OCI-LY7 (cell line): ENCODE results near the gene RTL10. TPM values are rescaled to one million over a fixed set of nuclear protein-coding genes. Genes with fewer than 3 reads are reported as not detected.

ENCODE experiments used
- BruUV-seq: library from RNA; stranded (reverse); fragments of 400-500 nt; replicated peaks from 2 replicates; lab custom pipeline; 2021; lab: Mats Ljungman, UMichigan
- CTCF ChIA-PET: fragments of 300-600 bp; sonication (Branson Sonifier 250); formaldehyde crosslinking; loops from one replicate; lab custom pipeline; 2022; ENCODE audit warnings: antibody characterized with exemption; ENCODE audit not compliant: unreplicated experiment; lab: Charles Lee
- POLR2A ChIA-PET: fragments of 300-600 bp; sonication (Branson Sonifier 250); formaldehyde crosslinking; loops from one replicate; lab custom pipeline; 2022; ENCODE audit warnings: antibody characterized with exemption; lab: Charles Lee
- DNase-seq: peaks from one replicate; pipeline ENCODE4 v3.0.0-alpha.2; 2015; ENCODE audit warnings: low spot score
- H2AFZ ChIP-seq: fragments of 200-600 bp; sonication (generic), shearing (Covaris generic); 2 replicates; pipeline ENCODE4 v1.6.1; 2014; ENCODE audit warnings: mild to moderate bottlenecking, antibody characterized with exemption, low read length, moderate library complexity
- H3K27ac ChIP-seq: fragments of 200-600 bp; sonication (generic); 2 replicates; pipeline ENCODE4 v1.5.1; 2014; ENCODE audit warnings: mixed run types, low read depth, mild to moderate bottlenecking, moderate library complexity, low read length, inconsistent platforms; ENCODE audit not compliant: poor library complexity, severe bottlenecking
- H3K36me3 ChIP-seq: fragments of 200-600 bp; sonication (generic); 2 replicates; pipeline ENCODE4 v1.6.1; 2014; ENCODE audit warnings: mild to moderate bottlenecking, antibody characterized with exemption, low read length, moderate library complexity, mixed read lengths; ENCODE audit not compliant: insufficient read depth
- H3K4me1 ChIP-seq: fragments of 200-600 bp; sonication (generic); 2 replicates; pipeline ENCODE4 v1.5.1; 2014; ENCODE audit warnings: mild to moderate bottlenecking, low read length; ENCODE audit not compliant: insufficient read depth, poor library complexity, severe bottlenecking
- H3K4me2 ChIP-seq: fragments of 200-600 bp; sonication (generic); 2 replicates; pipeline ENCODE4 v1.6.1; 2014; ENCODE audit warnings: mild to moderate bottlenecking, low read length
- H3K4me3 ChIP-seq: fragments of 200-600 bp; sonication (generic); 2 replicates; pipeline ENCODE4 v1.5.1; 2014; ENCODE audit warnings: mild to moderate bottlenecking, low read depth, low read length; ENCODE audit not compliant: poor library complexity, severe bottlenecking
- H3K79me2 ChIP-seq: fragments of 200-600 bp; sonication (generic); 2 replicates; pipeline ENCODE4 v1.6.1; 2016; ENCODE audit warnings: low read depth, mild to moderate bottlenecking, low read length, moderate library complexity, mixed read lengths; ENCODE audit not compliant: insufficient read depth
- H3K9me2 ChIP-seq: fragments of 200-600 bp; sonication (generic); 2 replicates; pipeline ENCODE4 v1.6.1; 2016; ENCODE audit warnings: mild to moderate bottlenecking, low read length, mixed read lengths; ENCODE audit not compliant: insufficient read depth
- H3K9me3 ChIP-seq: fragments of 200-600 bp; sonication (generic); 2 replicates; pipeline ENCODE4 v1.6.1; 2014; ENCODE audit warnings: mild to moderate bottlenecking, mixed run types, low read length, mixed read lengths
- H4K20me1 ChIP-seq: fragments of 200-600 bp; sonication (generic); 2 replicates; pipeline ENCODE4 v1.6.1; 2014; ENCODE audit warnings: mild to moderate bottlenecking, antibody characterized with exemption, low read length, moderate library complexity, mixed read lengths; ENCODE audit not compliant: insufficient read depth
- CTCF ChIP-seq: fragments of 200-600 bp; sonication (generic); conservative IDR thresholded peaks from 2 replicates; pipeline ENCODE4 v1.5.1; 2014; ENCODE audit warnings: mild to moderate bottlenecking, antibody characterized with exemption, low read length, moderate library complexity, mixed read lengths
- EZH2phosphoT487 ChIP-seq: fragments of 200-600 bp; sonication (generic); IDR thresholded peaks from 2 replicates; pipeline ENCODE4 v1.6.1; 2018; ENCODE audit warnings: low read depth, borderline replicate concordance, mild to moderate bottlenecking, mixed run types, antibody characterized with exemption, low read length, moderate library complexity, mixed read lengths
- intact Hi-C: fragments of 100-400 bp; cut with micrococcal nuclease; formaldehyde crosslinking; loops from one replicate; pipeline ENCODE4 v1.10.0; 2022; ENCODE audit not compliant: unreplicated experiment
- total RNA-seq, 2 experiments: library from RNA; depleted of rRNA in 1 of 2; stranded (reverse); fragments of >200 nt in 1 of 2; shearing (Covaris generic) in 1 of 2; gene quantifications; 2 replicates each; pipeline ENCODE4 v1.2.3, GENCODE V29; 2014 to 2022

Gene RTL10
- total RNA-seq, 2 experiments from 2014 or later = 26.2 to 28.2 TPM

GRCh38 chr22:19812910-19813309 is 41.8 kb downstream of the RTL10 start:
- Histone ChIP-seq H3K36me3 (no peaks in the 10 kb centered on the region), H3K9me2 (no peaks in the 10 kb centered on the region), H2AFZ (no peak overlapping the region), H3K79me2 (no peaks in the 10 kb centered on the region), H3K27ac (no peak overlapping the region), H3K4me1 (peaks cover 6% of the 10 kb centered on the region), H4K20me1 (no peaks in the 10 kb centered on the region), H3K4me2 (no peak overlapping the region), H3K9me3 (no peaks in the 10 kb centered on the region), H3K4me3 (no peak overlapping the region)
- POLR2A ChIA-PET = no interaction called here
- DNase-seq = no peak
- CTCF ChIA-PET = no interaction called here
- intact Hi-C loops = no loop called here
- no TSS peak for BruUV-seq
- TF ChIP-seq EZH2phosphoT487 = no peak
- TF ChIP-seq CTCF = no peak

GRCh38 chr22:19811811-19812771 is 42.6 kb downstream of the RTL10 start:
- no peaks in the 10 kb centered on the region for H3K79me2 ChIP-seq
- DNase-seq = no peak
- ChIA-PET CTCF (no interaction called here), POLR2A (no interaction called here)
- H3K4me3 ChIP-seq = no peak overlapping the region
- H2AFZ ChIP-seq = no peak overlapping the region
- H3K9me3 ChIP-seq = no peaks in the 10 kb centered on the region
- intact Hi-C loops = no loop called here
- no peak overlapping the region for H3K27ac ChIP-seq
- BruUV-seq = no TSS peak
- TF ChIP-seq CTCF (no peak), EZH2phosphoT487 (no peak)
- H3K36me3 ChIP-seq = no peaks in the 10 kb centered on the region
- H3K4me2 ChIP-seq = no peak overlapping the region
- no peaks in the 10 kb centered on the region for H4K20me1 ChIP-seq
- no peaks in the 10 kb centered on the region for H3K9me2 ChIP-seq
- H3K4me1 ChIP-seq = no peaks in the 10 kb centered on the region

- no peak for TF ChIP-seq CTCF
- TF ChIP-seq EZH2phosphoT487 = no peak
- POLR2A ChIA-PET = no interaction called here
- no peak overlapping the region for H3K4me2 ChIP-seq
- CTCF ChIA-PET = no interaction called here
- no peaks in the 10 kb centered on the region for H3K9me3 ChIP-seq
- no peaks in the 10 kb centered on the region for H3K9me2 ChIP-seq
- no peak overlapping the region for H3K27ac ChIP-seq
- H3K79me2 ChIP-seq = no peaks in the 10 kb centered on the region
- intact Hi-C loops = no loop called here
- no peak for DNase-seq
- no peaks in the 10 kb centered on the region for H3K36me3 ChIP-seq
- no TSS peak for BruUV-seq
- no peak overlapping the region for H3K4me3 ChIP-seq
- no peak overlapping the region for H2AFZ ChIP-seq
- no peaks in the 10 kb centered on the region for H3K4me1 ChIP-seq
- no peaks in the 10 kb centered on the region for H4K20me1 ChIP-seq
Measured at GRCh38 chr22:19811211-19811621, 43.5 kb downstream of the RTL10 start.
